Transverse colon (tissue), 4 donors: Measurements from ENCODE around the gene EML4.

ENCODE experiments used
- EP300 ChIP-seq: sonication (generic); formaldehyde crosslinking; IDR thresholded peaks from one replicate; pipeline ENCODE4 v1.6.1; 2017; ENCODE audit warnings: antibody characterized with exemption, low read depth
- POLR2A ChIP-seq: fragments of 450-650 bp; IDR thresholded peaks from one replicate; pipeline ENCODE4 v1.6.1; 2016; ENCODE audit warnings: antibody characterized with exemption, mild to moderate bottlenecking, moderate library complexity
- POLR2AphosphoS5 ChIP-seq, 3 donors: sonication (generic); formaldehyde crosslinking; IDR thresholded peaks; one replicate each; pipeline ENCODE4 v1.6.1; 2016; ENCODE audit warnings: antibody characterized with exemption in 3 of 3
- TF ChIP-seq, protein P1 (sequence below), 5 experiments: fragments of 200-600 bp in 3 of 5; fragments of 450-650 bp in 2 of 5; sonication (generic) in 3 of 5; IDR thresholded peaks; 1 replicate in 2 of 5; 2 replicates in 3 of 5; pipeline ENCODE4 v1.5.1; 2016 to 2017; ENCODE audit warnings: antibody characterized with exemption in 5 of 5, inconsistent platforms in 3 of 5, mild to moderate bottlenecking in 2 of 5, moderate library complexity in 1 of 5

DNA sequence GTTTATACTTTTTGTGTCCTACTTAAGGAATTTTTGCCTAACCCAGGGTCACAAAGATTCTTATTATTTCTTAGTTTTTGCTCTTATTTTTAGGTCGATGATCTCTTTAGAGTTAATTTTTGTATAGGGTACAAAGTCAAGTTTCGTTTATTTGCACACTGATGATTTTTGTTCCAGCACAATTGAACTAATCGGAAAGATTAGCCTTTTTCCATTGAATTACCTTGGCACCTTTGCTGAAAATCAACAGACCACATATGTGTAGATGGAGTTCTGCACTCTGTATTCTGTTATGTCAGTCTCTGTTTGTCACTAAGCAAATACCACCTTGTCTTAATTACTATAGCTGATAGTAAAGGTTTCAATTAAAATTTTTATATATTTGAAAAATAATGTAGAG, 18.7 kb downstream of the EML4 start:
- TF ChIP-seq, protein P1, sequence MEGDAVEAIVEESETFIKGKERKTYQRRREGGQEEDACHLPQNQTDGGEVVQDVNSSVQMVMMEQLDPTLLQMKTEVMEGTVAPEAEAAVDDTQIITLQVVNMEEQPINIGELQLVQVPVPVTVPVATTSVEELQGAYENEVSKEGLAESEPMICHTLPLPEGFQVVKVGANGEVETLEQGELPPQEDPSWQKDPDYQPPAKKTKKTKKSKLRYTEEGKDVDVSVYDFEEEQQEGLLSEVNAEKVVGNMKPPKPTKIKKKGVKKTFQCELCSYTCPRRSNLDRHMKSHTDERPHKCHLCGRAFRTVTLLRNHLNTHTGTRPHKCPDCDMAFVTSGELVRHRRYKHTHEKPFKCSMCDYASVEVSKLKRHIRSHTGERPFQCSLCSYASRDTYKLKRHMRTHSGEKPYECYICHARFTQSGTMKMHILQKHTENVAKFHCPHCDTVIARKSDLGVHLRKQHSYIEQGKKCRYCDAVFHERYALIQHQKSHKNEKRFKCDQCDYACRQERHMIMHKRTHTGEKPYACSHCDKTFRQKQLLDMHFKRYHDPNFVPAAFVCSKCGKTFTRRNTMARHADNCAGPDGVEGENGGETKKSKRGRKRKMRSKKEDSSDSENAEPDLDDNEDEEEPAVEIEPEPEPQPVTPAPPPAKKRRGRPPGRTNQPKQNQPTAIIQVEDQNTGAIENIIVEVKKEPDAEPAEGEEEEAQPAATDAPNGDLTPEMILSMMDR (IDR thresholded peaks at IDR 0.05): no peak
- TF ChIP-seq EP300: no peak
- TF ChIP-seq POLR2A: no peak
- no peak for TF ChIP-seq POLR2AphosphoS5 (IDR thresholded peaks at IDR 0.05)
